HG03342 (cell line): ENCODE data around the gene GORASP2.
A peak's percentile ranks its signal among the peaks of the same experiment; 100 is the strongest.

Source experiments
- ATAC-seq: cut with Tn5 transposase; IDR thresholded peaks from one replicate; pipeline ENCODE4 v1.9.1; 2021; ENCODE audit warnings: mild to moderate bottlenecking, moderate library complexity; ENCODE audit not compliant: unreplicated experiment

The GORASP2 gene

DNA sequence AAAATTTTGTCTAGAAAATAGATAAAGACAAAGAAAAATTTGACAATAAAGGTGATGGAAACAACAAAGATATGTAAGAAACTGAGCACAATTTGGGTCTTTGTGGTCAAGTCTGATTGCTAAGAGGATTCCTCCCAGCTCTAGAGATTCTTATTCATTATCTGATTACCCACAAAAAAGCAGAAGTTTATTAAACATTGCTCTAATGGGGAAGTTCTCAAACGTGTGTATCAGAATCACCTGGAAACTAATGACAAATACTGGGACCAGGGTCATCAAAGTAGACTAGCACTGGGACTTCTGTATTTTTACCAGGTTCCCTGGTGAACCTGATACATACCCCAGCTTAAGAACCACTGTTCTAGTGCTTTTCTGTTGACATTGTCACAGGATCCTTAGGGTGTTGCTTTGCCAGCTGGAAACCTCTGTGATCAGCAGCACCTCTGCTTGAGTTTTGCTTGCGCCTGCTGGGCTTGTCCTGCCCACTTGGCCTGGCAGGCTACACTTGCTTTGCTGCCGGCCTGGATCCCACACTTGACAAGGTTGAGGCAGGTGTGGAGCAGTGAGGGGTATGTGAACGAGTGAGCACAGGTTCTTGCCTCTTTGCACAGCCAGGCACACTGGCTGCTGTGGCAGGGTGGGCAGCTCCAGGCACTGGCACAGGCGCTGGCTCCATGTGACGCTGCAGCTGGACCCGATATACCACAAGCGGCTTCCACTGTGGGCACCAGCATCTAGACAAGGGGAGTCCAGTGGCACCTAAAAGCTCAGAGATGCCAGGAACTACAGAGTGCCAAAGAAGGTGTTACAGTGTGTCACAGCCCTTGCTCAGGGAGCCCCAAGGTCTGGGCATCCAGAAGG is 6.2 kb upstream of the GORASP2 start:
- ATAC-seq = no peak

DNA sequence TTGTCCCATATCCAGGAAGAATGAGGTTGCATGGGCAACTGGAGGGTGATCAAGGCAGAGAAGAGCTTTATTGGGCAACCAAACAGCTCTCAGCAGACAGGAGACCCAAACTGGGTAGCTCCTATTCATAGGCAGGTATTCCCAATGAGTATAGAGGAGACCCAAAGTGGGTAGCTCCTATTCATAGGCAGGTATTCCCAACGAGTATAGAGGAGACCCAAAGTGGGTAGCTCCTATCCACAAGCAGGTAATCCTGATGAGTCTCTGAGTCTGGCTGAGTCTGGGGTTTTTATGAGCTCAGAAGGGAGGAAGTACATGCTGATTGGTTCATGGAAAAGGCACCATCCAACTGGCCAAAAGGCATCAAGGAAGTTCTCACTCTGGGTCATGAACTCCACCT is 5.3 kb upstream of the GORASP2 start:
- ATAC-seq = no peak

DNA sequence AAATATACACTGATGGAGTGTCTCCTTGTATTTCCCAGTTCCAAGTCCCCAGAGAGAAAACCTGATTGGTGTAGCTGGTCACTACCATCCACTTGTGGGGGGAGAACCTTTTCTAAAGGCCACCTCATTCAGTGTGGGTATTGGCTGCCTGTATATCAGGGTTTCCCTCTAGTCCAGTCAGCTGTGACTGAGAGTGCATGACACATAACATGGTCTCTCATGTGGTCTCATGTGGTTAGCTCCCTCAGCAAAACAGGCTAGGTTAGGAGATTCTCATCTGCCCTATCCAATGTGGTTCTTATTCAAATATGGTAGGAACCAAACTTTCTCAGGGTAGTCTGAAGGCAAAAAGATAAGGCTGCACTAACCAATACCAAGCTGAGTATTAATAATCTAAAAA is 4.1 kb upstream of the GORASP2 start:
- no peak for ATAC-seq

DNA sequence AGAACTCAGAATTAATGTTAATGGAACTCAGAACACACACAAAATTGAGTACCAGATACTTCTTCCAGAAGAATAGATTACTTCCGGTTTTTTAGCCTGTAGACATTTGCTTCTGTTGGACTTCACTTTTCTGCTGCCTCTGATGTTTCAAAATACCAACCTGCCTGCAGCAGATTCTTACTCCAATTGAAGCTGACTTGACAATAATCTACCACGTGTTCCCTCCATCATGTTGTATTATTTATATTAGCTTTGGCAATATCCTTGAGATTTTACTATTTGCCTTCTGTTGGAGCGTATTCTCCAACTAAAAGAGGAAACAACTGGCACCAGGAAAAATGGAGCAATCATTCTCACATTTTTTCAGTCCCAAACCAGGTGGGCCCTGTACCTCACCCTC is 3.1 kb upstream of the GORASP2 start:
- ATAC-seq = no peak

DNA sequence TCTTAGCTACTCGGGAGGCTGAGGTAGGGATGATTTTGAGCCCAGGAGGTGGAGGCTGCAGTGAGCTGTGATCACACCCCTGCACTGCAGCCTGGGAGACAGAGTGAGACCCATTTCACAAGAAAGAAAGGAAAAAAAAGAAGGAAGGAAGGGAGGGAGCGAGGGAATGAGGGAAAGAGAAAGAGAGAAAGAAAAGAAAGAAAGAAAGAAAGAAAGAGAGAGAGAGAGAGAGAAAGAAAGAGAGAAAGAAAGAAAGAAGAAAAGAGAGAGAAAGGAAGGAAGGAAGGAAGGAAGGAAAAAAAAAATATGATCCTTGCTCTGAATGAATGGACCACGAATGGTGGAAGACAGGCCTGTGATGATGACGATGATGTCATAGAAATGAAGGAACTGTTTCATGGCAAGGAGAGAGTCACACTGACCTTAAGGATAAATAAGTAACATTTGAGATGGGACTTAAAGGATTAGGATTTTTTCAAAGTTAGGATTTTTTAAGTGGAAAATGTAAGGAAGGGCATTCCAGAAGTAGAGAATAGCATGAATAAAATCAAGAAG is 2.2 kb upstream of the GORASP2 start:
- no peak for ATAC-seq

DNA sequence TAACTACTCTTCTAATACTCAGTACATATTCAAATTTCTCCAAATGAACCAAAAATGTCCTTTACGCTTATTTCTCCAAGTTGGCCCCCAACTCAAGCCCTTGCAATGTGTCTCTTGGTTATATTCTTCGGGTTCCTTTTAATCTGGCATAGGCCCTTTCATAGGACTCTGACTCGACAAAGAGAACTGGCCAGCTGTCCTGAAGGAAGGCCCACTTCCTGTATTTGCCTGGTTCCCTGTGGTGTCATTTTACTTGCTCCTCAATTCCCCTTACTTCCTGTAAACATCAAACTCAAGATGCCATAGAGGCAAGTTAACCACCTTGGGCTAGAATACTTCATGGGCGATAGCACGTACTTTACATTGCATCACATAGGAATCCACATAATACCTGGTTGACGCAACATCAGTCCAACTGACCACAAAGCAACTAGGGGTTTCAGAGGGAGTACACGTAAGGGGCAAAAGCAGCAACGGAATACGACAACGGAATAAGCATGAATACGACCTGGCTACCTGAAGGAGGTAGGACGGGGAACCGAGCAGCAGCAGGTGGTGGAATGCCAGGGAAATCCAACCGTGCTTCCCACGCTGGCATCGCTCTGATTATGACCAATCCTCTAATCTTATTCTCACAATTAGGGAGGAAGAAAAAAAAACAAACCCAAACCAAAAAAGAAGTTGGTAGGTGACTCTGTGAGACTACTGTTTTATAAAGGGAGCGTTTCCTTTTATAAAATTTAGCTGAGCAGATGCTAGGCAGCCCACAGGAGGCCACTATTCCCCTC is 823 bp upstream of the GORASP2 start:
- no peak for ATAC-seq

DNA sequence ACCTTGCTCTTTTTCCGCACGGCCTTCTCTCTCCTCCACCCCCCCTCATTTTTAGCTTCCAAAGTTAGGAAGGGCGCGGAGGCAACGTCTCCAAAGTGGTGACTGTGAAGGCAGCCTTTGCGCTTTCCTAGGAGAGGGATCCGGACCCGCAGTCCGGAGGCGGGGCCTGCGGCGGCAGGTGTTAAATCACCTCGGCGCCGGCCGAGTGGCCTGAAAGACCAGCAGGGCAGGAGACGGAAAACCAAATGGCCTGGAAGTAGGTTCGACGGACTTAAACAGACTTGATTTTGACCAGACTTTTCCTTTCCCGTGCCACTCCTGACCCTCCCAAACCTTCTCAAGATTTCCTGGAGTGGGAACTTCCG is 615 bp downstream of the GORASP2 start:
- ATAC-seq = peak; percentile 5

DNA sequence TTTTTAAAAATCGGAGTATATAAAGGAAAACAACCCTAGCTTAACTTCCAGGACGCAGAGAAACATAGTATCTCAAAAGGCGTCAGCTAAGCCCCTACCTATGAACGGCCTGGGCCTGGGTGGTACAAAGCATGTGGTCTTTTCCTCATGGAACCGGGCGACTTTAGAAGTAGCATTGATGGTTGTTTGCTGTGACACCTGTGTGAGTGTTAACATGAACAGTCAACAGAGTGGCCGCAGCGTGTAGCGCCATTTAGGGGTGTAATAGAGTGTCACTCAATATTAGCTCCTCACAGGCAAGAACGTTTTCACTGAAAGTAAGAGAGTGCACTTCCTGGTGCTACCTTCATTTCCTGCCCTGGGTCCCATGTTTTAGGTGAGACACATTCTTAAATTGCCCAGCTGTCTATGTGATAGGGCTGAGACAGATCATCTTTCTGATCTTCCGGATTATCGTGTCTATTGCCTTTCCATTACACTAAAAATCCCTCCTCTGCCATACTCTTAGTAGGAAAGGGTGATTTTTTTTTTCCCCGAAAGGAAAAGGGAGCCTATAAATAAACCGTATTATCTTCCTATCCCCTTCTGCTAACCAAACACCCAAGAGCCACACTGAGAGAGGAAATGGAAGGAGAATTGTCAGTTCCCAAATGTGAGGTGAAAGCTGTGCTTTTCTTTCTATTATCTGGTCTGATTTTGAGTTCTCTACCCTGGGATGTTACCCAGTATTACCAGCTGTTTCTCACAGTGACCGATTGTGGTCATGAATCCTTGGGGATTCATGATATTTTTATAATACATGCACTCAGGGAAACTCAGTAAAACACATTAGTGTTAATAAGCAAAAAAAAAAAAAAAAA is 1.3 kb downstream of the GORASP2 start:
- peak; percentile 38 for ATAC-seq

DNA sequence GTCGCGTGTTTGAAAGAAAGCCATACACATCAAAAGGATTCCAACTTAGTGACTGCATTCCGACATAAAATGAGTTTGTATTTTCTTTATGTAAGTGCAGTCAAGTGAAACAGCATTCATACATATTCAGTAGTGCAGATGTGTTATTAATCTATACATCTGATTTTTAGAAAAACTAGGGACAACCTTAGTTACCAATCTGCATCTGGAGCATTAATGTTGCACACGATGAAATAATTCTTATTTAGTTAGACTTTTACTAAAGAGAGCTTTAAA is 1.9 kb downstream of the GORASP2 start:
- ATAC-seq = no peak

DNA sequence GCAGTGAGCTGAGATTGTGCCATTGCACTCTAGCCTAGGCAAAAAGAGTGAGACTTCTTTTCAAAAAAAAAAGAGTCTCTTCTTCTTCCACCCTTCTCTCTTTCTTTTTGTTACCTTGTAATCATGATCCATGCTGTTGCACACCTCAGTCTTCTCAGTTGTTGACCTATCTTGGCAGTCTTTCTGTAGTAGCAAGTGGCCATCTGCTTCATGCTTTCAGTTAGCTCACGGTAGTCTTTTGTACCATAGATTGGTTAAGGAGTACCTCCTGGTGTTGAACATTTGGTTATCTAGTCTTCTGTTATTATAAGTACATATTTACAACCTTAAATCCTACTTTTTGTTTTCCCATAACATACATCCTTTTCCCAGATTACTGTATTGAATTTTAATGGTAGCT is 3.1 kb downstream of the GORASP2 start:
- no peak for ATAC-seq

DNA sequence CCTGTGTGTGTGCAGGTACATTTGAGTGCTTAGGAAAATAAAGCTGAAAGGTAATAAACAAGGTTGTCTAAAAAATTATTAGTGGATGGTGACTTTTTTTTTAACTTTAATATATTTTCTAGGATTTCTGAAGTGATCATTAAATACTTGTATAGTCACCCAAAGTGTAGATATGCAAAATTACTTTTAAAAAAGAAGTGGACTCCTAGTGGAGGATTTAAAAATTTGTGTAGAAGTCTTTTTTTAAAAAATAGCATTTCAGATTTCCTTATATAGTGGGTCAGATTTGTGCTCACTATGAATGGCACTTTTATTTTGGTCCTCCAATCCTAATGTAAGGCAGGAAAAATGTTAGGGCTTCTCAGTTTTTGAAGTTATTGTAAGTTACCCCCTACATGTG is 3.9 kb downstream of the GORASP2 start:
- no peak for ATAC-seq

DNA sequence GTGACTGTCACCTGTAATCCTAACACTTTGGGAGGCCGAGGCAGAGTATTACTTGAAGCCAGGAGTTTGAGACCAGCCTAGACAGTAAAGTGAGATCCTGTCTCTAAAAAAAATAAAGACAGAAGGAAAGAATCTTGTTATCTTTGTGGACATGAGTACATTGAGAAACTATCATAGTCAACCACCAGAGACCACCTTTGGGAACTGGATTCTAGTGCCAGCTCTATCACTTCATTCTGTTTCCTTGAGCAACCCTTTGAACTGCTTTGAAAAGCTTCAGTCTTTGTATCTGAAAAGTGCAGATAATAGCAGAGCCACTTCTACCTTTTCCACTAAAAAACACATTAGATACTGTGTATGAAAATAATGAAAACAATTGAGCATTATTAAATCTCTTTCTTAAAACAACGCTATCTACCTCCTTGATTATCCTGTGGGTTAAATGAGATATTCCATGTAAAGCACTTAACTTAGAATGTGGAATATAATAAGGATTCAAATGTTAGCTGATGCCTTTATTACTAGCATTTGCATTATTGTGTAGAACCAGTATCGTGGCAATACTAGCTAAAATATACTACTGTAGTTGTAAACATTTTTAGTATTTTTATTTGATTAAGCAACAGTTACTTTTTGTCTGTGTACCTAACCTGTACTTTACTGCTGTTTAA is 8.8 kb downstream of the GORASP2 start:
- ATAC-seq = no peak

DNA sequence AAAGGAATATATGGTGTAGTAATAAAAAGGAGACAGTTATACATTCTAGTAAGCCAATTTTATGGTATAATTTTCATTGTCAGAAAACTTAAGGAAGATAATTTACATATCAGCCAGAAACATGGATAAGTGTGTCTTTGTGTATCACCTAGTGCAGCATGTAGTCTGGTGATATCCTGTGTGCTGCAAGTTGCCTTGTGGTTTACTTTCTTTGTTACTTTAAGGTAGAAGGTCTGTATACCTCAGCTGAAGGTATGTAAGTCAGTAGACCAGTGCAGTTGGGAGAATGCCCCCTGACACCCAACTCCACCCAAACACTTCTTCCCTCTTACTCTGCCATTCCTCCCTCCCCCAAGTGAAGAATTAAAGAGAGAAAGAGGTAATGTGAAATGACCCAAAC is 11.0 kb downstream of the GORASP2 start:
- no peak for ATAC-seq

DNA sequence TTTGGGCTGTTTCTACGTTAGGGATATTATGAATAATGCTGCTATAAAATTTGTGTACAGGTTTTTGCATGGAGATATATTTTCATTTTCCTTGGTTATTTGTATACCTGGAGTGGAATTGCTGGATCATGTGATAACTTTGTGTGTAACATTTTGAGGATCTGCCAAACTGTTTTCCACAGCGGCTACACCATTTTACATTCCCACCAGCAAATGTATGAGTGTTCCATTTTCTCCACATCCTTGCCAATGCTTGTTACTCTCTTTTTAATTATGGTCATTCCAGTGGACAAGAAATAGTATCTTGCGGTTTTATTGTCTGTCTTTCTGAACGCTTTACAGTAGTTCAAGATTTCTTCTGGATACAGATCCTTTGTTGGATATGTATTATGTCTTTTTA is 13.6 kb downstream of the GORASP2 start:
- ATAC-seq = no peak

DNA sequence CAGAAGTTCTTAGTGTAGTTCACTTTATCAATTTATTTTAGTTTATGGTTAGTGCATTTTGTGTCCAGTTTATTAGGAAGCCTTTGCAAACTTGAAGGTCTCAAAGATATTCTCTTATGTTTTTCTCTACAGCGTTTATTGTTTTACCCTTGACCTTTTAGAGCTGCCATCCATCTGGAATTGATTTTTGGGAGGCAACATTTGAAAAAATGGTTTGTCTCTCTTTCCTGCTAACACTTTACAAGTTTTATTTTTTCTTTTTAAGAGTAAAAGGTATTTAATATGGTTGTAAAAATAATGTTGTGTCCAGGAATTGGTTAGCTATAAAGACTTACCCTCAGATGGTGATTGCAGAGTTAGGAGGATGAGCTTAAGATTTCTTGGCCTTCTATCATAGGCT is 14.0 kb downstream of the GORASP2 start:
- no peak for ATAC-seq

DNA sequence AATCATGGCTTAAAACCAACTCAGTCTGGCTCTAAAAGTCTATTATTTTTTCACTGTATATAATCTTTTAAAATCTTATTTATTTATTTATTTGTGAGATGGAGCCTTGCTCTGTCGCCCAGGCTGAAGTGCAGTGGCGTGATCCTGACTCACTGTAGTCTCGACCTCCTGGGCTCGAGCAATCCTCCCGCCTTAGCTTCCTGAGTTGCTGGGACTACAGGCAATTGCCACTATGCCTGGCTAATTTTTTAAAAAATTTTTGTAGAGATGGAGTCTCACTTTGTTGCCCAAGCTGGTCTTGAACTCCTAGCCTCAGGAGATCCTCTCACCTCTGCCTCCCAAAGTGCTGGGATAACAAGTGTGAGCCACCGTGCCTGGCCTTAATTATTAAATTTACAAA is 14.5 kb downstream of the GORASP2 start:
- ATAC-seq = no peak

DNA sequence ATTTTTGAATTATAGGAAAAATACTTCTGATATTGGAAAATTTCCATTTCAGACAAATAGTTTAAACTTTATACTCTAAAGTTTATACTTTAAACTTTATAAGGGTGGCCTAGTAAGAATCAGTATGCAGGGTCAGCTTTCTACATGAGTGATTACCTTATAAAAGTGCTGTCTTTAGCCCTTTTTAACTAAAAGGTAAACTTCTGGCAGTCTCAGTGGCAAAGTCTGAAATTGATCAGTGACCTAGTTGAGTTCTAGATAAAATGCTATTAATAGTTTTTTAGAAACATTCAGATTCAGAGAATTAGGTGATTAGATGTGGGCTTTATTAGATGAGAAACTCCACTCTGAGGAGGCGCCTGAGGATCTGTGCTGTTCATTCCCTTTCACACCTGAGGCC is 15.5 kb downstream of the GORASP2 start:
- ATAC-seq = no peak

DNA sequence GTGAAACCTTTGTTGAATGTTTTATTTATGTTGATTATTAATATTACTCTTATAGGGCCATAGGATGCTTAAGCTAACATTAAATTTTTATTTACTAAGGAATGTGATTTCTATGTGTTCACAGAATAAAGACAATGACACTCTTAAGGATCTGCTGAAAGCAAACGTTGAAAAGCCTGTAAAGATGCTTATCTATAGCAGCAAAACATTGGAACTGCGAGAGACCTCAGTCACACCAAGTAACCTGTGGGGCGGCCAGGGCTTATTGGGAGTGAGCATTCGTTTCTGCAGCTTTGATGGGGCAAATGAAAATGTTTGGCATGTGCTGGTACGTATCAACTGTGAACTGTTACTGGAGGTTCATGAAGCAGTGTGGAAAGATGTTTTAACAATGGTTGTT is 20.4 kb downstream of the GORASP2 start:
- ATAC-seq = no peak

DNA sequence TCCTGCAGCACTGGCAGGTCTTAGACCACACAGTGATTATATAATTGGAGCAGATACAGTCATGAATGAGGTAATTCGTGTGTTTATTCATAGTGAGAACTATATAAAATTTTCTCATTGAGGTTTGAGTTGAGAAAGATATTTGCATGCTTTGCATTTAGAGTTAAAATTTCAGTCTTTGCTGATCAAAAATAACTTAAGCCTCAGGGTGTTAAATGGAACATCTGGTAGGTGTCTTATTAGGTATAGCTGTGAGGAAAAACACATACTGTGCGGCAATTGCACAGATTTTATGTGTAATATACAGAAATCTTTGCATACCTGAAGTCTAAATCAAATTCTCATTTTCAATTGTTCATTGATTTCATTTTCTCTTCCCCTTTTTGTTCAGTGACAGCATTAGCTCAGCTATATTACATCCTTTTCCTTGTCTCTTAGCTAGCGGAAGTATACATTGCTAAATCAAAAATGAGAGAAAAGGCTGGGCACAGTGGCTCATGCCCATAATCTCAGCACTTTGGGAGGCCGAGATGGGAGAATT is 21.2 kb downstream of the GORASP2 start:
- ATAC-seq = peak; percentile 68

DNA sequence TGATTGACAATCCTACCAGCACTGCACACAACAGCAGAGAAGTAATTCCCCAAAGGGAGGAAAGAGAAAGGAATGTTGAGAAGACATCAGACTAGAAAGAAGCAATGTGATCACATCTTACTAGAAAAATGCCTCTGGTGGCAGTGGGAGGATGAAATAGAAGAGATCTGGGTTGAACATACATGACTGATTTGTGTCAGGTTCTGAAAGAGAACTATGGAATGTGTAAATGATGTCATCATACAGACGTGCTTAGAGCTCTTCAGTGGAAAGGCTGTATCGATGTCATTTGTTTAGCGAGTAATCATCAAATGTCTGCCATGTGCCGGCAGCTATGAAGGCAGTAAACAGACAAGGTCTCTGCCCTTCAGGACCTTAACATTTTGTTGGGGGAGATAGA is 24.9 kb downstream of the GORASP2 start:
- no peak for ATAC-seq

DNA sequence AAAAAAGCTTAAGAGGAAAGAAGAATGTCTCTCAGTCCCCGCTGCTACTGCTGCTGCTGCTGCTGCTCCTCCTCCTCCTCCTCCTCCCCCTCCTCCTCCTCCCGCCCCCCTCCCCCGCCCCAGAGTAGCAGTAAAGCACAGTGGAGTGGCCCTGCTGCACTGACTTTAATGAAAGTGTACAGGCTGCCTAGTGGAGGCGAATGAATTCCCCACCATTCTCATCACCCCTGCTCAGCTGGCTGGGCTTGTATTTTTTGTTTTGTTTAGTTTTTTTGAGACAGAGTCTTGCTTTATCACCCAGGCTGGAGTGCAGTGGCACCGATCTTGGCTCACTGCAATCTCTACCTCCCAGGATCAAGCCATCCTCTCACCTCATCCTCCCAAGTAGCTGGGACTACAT is 34.3 kb downstream of the GORASP2 start:
- ATAC-seq = no peak
